Ovary (tissue), 9 donors: ENCODE data around the gene COBL. TPM values are rescaled to one million over a fixed set of nuclear protein-coding genes. Genes with fewer than 3 reads are reported as not detected.

Experiments
- DNase-seq, 5 donors: peaks; one replicate each; pipeline ENCODE4 v3.0.0-alpha.2; 2019 to 2020
- H3K27ac ChIP-seq, 2 donors: fragments of 200-600 bp; one replicate each; pipeline versions ENCODE4 v1.5.1 to v1.8.0; 2019 to 2022
- H3K27me3 ChIP-seq: fragments of 200-600 bp; one replicate; pipeline ENCODE4 v1.8.0; 2022
- H3K36me3 ChIP-seq: fragments of 200-600 bp; sonication (generic); one replicate; pipeline ENCODE4 v1.5.1; 2019
- H3K4me1 ChIP-seq: one replicate; pipeline ENCODE4 v1.8.1; 2013; ENCODE audit warnings: mild to moderate bottlenecking, moderate library complexity; ENCODE audit not compliant: insufficient read depth
- H3K4me3 ChIP-seq: fragments of 200-600 bp; sonication (generic); one replicate; pipeline ENCODE4 v1.5.1; 2017
- H3K9me3 ChIP-seq, 2 donors: fragments of 200-600 bp in 1 of 2; sonication (generic) in 1 of 2; one replicate each; pipeline versions ENCODE4 v1.5.1 to v1.8.1; 2013 to 2019; ENCODE audit warnings: mild to moderate bottlenecking in 1 of 2, moderate library complexity in 1 of 2
- EP300 ChIP-seq: sonication (generic); formaldehyde crosslinking; IDR thresholded peaks from one replicate; pipeline ENCODE4 v1.6.1; 2017; ENCODE audit warnings: antibody characterized with exemption
- POLR2A ChIP-seq: fragments of 450-650 bp; IDR thresholded peaks from one replicate; pipeline ENCODE4 v1.6.1; 2017; ENCODE audit warnings: antibody characterized with exemption, mild to moderate bottlenecking, moderate library complexity
- WGBS, 3 donors: extraction: QIAGEN DNeasy Blood & Tissue Kit in 1 of 3; methylation state at CpG; one replicate each; pipeline versions ENCODE4 v1.1.5 to v1.1.7; 2013 to 2017; 5-methylcytosine and 5-hydroxymethylcytosine counted together
- intact Hi-C, 4 donors: fragments of 100-400 bp; cut with DNase I; formaldehyde crosslinking; loops; one replicate each; pipeline versions ENCODE4 v1.11.0 to v1.15.1; 2022 to 2023
- polyA plus RNA-seq, 2 donors: library from polyadenylated mRNA; stranded (reverse); fragments of 200-250 nt in 1 of 2; fragments of 350-450 nt in 1 of 2; fragmentation: Illumina TruSeq in 1 of 2; extraction: RNeasy Lipid Tissue Mini Kit (QIAGEN cat#74804) in 1 of 2; gene quantifications; one replicate each; pipeline ENCODE4 v1.2.3, GENCODE V29; 2013 to 2014
- total RNA-seq, 7 donors: library from RNA; depleted of rRNA in 2 of 7; stranded (reverse); fragments of >200 nt in 2 of 7; fragmentation: NEBNext Ultra II Directional in 3 of 7; extraction: Animal tissue kit (Norgen Biotek cat#: 25700) in 3 of 7; gene quantifications; one replicate each; pipeline versions ENCODE4 v1.1.0 to v1.2.4, GENCODE V29; 2016 to 2023
- TF ChIP-seq, protein P1 (sequence below), 3 donors: fragments of 450-650 bp in 2 of 3; fragments of 200-600 bp in 1 of 3; IDR thresholded peaks; one replicate each; pipeline versions ENCODE4 v1.5.1 to v1.8.0; 2016 to 2022; ENCODE audit warnings: antibody characterized with exemption in 3 of 3, mild to moderate bottlenecking in 1 of 3
- donor health status: DM: no; HTN: no; CAD: no; lungs with moderate emphysema.
- donor health status: DM: no; HTN: no; CAD: no.
- donor health status: Bipolar disorder and iron deficiency.
- donor health status: DM: yes; HTN: yes; CAD: no.
- donor health status: DM: no; HTN: no; CAD: no.
- donor health status: DM: yes; HTN: yes; CAD: no.

The COBL gene
- total and polyA plus RNA-seq, 9 donors, result 0.87 to 33.4 (median 3.9) TPM

DNA sequence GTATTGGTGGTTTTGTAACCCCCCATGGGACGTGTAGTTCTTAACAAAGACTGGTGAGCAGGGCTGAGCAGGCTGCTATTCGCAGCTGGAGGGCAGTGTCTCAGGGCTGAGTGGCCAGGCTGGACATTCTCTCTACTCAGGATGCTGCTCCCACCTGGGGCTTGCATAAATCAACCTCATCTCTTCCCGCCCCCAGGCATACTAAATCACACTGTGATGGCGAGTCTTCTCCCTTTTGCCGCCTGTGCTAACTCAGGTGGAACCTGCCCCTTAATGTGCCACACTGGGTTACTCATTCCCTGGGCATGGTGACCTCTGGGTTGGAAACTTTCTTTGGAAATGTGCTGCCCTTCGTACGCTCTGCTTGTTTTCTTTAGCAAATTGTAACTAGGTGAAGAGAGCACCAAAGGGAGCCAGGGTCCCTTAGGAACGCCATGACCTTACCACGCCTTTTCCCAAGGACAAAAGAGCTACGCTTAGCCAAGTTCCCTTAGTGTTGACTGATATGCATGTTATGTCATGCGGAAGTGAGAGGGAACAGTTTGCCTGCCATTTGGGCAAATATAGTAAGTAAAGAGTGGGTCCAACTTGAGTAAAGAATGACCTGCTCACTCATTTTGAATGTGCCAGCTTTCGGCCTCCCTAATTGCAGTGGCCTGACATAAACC is 40.4 kb upstream of the COBL start:
- Histone ChIP-seq H3K36me3 (no peaks in the 10 kb centered on the region), H3K4me3 (no peak overlapping the region), H3K9me3 (no peaks in the 10 kb centered on the region), H3K4me1 (no peaks in the 10 kb centered on the region), H3K27ac (no peak overlapping the region), H3K27me3 (no peaks in the 10 kb centered on the region)
- DNase-seq, result no peak
- intact Hi-C loops, result no loop called here
- 51 to 65% (median 59%) methylated on average over 12 of the region's 12 CpGs for whole genome bisulfite sequencing, 3 donors
- TF ChIP-seq EP300 (no peak), POLR2A (no peak)
- TF ChIP-seq, protein P1, sequence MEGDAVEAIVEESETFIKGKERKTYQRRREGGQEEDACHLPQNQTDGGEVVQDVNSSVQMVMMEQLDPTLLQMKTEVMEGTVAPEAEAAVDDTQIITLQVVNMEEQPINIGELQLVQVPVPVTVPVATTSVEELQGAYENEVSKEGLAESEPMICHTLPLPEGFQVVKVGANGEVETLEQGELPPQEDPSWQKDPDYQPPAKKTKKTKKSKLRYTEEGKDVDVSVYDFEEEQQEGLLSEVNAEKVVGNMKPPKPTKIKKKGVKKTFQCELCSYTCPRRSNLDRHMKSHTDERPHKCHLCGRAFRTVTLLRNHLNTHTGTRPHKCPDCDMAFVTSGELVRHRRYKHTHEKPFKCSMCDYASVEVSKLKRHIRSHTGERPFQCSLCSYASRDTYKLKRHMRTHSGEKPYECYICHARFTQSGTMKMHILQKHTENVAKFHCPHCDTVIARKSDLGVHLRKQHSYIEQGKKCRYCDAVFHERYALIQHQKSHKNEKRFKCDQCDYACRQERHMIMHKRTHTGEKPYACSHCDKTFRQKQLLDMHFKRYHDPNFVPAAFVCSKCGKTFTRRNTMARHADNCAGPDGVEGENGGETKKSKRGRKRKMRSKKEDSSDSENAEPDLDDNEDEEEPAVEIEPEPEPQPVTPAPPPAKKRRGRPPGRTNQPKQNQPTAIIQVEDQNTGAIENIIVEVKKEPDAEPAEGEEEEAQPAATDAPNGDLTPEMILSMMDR (IDR thresholded peaks at IDR 0.05), result no peak

DNA sequence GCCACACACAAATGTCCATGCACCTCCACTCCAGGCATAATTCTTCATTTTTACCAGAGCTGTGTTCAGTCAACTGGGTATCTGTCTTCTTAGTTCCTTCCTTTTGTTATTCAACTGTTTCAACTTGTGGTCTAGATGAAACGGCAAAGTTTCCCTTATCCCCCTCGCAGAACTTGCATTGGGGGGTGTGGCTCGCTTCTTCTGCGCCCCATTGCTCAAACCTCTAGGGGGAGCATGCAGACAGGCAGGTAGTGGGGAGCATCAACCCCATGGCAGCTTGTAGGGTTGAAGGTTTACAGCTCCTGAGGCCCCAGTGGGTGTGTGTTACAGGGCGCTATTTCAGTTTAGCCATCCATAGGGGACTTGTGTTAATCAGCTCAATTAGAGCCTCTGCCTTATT is 38.3 kb upstream of the COBL start:
- no peak for DNase-seq
- H3K27me3 ChIP-seq, result no peaks in the 10 kb centered on the region
- TF ChIP-seq, protein P1 (IDR thresholded peaks at IDR 0.05), result no peak
- TF ChIP-seq POLR2A (no peak), EP300 (no peak)
- H3K27ac ChIP-seq, result no peak overlapping the region
- WGBS, 3 donors, result 91 to 96% (median 94%) methylated on average over 5 of the region's 5 CpGs
- no peak overlapping the region for H3K4me3 ChIP-seq
- intact Hi-C loops, result no loop called here
- H3K4me1 ChIP-seq, result no peaks in the 10 kb centered on the region
- no peaks in the 10 kb centered on the region for H3K36me3 ChIP-seq
- no peaks in the 10 kb centered on the region for H3K9me3 ChIP-seq

DNA sequence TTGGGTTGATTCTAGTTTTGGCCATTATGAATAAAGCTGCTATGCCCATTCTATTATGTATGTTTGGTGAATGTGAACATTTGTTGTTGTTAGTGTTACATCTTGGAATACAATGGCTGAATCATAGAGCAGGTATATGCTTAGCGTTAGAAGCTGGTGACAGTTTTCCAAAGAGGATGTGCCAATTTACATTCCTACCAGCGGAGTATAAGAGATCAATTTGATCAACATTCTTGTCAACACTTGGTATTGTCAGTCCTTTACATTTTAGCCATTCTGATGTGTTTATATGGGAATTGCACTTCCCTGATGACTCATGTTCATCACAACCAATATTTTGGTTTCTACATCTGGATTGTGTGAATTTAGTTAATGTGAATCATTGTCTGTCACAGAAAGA is 37.8 kb upstream of the COBL start:
- Histone ChIP-seq H3K4me1 (no peaks in the 10 kb centered on the region), H3K27ac (no peak overlapping the region), H3K27me3 (no peaks in the 10 kb centered on the region), H3K9me3 (no peaks in the 10 kb centered on the region), H3K4me3 (no peak overlapping the region), H3K36me3 (no peaks in the 10 kb centered on the region)
- intact Hi-C loops, result no loop called here
- TF ChIP-seq, protein P1 (IDR thresholded peaks at IDR 0.05), result no peak
- TF ChIP-seq POLR2A, result no peak
- TF ChIP-seq EP300, result no peak
- WGBS, 3 donors, result 93 to 97% (median 94%) methylated on average over 2 of the region's 2 CpGs
- DNase-seq, result no peak

DNA sequence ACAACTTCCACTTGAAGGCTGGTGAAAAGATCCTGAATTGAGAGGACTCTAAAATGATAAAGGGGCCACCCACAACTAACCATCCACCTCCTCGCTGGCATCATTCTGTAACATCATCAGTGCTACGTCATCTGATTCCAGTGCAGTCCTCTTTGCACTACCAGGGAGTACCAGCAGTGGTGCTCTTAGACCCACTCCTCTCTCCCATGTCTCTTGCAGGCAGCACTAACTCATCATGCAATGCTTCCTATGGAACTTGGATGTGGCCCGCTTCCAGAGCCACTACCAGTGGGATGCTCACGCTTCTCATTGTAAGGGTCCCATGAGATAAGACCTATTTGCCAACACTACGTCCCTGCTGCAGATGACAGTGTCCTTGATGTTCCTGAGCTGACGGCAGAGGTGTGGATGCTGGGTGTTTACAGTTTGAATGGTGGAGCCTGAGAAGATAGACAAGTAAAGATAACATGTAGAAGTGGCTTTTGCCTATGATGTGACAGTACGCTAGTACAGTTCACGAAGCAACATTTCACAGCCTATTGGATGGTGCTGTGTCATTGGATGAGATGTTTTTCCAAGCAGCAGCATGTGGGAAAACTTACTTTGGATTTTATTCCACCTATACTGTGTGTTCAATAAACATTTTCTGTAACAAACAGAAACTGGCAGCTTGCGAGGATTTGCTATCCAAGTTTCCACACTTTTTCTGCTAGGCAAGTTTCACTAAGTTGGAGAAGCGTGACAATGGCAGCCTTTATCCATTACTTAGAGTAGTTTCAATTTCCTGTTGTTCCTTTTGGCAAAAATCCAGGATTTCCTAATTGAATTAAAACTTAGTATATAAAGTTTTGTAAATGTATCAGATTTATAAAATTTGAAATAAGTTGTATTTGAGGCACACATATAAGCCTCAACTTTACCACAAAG is 35.8 kb upstream of the COBL start:
- DNase-seq, result no peak
- 88% methylated on average over 10 of the region's 10 CpGs for WGBS, 3 donors
- intact Hi-C loops, result no loop called here
- TF ChIP-seq, protein P1 (IDR thresholded peaks at IDR 0.05), result no peak
- TF ChIP-seq POLR2A (no peak), EP300 (no peak)
- no peak overlapping the region for H3K27ac ChIP-seq
- H3K4me1 ChIP-seq, result no peaks in the 10 kb centered on the region
- no peak overlapping the region for H3K4me3 ChIP-seq
- H3K36me3 ChIP-seq, result no peaks in the 10 kb centered on the region
- no peaks in the 10 kb centered on the region for H3K27me3 ChIP-seq
- H3K9me3 ChIP-seq, result no peaks in the 10 kb centered on the region
